ENCODE measurements around the gene G2E3.
"Not testable (repeated sequence)": the region's sequence is repeated elsewhere in the genome, so short reads cannot be mapped to it uniquely, and the experiment has no call there.

G2E3 gene

GRCh38 chr14:30558675-30559555 is at the start of gene G2E3:
G2E3 (plus strand) TSS chr14:30559158; CDS start chr14:30581080, 21,922 bp downstream.
- peak; percentile 81 for DNase-seq (ENCODE audit: low spot score)

GRCh38 chr14:30517737-30518136 is 41.2 kb upstream of the G2E3 start:
- DNase-seq (ENCODE audit: low spot score), result no peak

- no peak for DNase-seq (ENCODE audit: low spot score)
These were observed 39.9 kb upstream of the G2E3 start for GRCh38 chr14:30518867-30519560.

DNA sequence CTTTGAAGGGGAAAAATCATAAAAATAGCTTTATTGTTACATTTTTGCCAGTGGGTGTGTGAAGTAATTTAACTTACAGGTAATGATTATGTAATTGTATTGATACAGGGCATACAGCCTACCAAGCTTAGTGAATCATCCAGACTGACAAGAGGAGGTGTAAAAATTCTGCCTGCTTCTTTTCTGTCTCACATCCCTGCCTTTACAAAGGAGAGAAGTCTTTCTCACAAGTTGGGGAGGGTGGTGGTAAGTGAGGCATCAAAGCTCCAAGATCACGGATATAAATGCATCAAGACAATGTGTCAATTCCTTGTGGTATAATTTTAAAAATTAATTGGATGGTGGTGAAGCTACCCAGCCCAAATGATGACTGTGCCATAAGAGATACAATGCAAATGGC is 39.0 kb upstream of the G2E3 start:
- no peak for DNase-seq (ENCODE audit: low spot score)

DNA sequence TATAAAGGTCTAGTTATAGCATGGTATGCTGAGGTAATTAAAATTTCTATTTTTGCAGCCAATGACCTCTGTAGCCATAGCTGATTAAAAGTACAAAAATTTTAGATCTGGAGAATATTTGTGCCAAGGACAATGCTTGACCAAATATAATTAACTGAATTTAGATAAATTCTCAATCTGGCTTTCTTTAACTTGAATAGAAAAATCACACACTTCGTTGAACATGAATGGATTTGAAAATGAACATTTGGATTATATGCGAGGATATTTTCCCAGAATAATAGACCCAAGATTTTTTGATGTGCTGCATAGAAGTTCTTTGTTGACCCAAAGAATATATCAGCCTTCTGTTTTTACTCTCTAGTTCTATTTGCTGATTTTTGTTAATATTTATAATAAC is 38.4 kb upstream of the G2E3 start:
- no peak for DNase-seq (ENCODE audit: low spot score)

DNA sequence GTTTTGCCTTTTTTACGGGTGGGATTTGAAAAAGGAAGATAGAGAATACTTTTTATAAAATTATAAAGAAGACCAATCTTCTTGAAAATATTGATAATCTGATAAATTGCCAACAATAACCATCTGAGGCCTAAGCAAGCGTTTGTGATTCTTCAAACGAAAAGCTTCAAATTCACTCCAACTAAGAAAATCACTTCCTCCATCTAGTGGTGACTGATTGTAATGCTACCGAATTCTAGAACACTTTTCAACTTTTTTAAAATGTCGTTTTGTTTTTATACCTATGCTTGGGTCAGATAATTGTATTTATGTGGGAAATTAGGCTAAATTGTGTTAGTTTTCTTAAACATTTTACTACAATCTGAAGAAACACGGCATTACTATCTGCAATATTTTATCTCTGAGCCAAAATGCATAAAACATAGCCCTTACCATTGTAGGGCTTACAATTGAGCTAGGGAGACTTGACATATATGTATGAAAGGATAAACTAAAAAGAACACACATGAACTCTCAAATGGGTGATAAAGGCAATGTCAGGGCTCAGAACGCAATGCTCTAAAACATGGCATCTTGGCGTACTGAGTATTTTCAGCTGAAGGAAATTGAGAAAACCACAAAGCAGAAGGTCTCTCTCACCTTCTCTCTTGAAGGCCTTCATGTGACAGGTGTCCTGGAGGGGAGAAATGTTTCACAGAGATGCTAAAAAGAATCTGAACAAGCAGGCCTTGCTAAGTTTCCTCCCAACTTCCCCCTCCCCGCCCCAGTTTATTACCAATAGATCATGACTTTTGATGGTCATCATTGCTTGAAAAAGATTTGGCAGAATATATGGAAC is 36.8 kb upstream of the G2E3 start:
- peak; percentile 29 for DNase-seq (ENCODE audit: low spot score)

GRCh38 chr14:30525833-30526232 is 33.1 kb upstream of the G2E3 start:
- no peak for DNase-seq (ENCODE audit: low spot score)

DNA sequence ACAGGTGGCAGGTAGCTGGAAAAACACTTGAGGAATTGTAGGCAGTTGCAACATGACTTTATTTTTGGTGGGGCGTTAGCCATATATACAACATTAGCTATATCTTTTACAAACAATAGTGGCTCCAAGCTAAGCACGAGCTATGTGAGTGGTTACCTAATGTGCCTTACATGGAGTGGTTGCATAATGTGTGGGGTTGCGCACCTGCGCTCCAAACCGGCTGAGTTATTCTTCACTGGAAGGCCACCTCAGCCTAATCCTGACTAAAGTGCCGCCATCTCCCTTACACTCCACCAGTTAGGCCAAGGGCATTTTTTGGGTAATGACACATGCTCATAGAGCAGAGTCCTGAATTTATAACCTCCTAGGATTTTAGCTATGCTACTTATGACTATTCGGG is 31.8 kb upstream of the G2E3 start:
- DNase-seq (ENCODE audit: low spot score), result no peak

DNA sequence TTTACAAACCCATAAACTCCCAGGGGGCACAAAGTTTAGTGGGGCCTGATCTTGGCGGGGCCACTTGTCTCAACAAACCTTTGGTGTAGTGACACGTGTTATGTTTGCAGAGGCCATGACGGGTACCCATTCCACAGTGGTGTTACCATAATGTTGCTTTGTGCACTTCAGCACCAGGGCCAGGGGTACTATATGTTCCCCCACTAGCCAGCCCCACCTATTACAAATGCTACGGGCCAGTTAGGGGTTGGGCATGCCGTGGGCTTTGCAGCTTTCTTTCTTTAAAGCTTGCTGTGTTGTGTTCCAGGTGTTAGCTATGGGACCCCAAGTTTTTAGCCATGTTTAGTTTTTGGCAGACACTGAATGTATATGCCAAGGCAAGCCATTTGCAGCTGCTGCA is 30.8 kb upstream of the G2E3 start:
- no peak for DNase-seq (ENCODE audit: low spot score)

DNA sequence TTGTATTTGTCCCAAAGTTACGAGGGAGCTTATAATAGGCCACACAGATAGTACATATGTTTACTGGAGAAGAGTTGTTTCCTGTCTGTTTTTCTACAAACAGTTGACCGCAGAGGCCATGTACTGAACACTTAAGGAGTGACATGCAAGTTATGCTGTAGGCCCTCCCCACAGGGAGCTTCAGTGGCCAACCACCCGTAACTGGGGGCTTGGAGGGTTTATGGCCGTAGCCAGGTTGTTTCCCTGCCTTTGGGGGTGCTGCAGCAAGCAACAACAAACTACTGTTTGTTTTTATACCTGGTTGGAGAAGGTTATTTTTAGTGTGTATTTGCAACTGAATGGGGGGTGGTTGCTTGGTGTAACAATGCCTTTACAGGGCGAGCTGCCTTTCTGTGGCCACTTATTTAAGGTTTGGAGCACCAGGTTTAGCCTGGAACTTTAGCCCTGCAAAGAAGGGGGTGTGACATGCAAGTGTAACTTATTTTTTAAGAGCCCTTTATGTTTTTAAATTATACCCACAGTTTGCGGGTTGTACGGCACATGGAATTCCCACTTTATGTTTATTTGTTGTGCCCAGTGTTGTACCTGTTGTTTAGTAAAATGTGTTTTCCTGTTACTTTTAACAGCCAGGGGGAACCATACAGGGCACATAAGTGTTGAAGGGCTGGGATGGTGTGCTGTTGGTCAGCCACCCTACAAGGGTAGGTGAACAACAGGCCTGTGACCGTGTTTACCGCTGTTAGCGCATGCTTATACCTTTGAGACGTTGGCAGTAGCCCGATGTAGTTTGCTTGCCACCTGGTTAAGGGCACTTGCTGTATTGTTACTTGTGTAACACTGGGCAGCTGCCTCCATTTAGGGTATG is 29.9 kb upstream of the G2E3 start:
- DNase-seq (ENCODE audit: low spot score), result no peak

DNA sequence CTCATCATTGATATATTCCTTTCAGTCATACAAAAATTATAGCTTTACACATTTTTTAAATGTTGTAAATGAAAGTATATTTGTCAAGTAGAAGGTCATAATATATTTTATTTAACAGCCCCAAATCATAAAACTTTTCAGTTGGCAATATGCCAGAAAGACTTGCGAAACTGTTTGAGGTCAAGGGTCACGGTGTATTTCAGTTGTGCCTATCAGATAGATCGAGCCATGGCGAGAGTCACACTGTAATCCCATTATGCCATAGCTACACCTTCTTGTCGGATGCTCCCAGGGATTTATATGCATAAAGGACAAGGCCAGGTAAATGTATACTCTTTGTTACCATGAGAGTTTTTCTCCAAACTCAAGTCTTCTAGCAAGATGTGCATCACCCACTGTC is 26.7 kb upstream of the G2E3 start:
- DNase-seq (ENCODE audit: low spot score), result no peak

DNA sequence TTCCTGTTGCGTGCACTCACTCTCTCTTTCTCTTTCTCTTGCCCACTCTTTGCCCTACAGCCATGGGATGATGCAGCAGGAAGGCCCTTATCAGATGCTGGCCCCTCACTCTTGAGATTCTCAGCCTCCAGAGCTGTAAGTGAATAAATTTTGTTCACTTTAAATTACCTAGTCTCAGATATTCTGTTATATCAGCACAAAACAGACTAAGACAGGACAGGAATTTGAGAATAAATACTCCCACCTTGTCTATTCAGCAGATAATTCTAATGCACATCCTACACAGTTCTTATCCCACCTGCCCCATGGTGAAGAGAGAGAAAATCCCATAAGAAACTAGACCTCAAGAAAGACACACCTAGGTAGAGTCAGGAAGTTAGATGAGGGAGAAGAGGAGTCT is 25.8 kb upstream of the G2E3 start:
- no peak for DNase-seq (ENCODE audit: low spot score)

DNA sequence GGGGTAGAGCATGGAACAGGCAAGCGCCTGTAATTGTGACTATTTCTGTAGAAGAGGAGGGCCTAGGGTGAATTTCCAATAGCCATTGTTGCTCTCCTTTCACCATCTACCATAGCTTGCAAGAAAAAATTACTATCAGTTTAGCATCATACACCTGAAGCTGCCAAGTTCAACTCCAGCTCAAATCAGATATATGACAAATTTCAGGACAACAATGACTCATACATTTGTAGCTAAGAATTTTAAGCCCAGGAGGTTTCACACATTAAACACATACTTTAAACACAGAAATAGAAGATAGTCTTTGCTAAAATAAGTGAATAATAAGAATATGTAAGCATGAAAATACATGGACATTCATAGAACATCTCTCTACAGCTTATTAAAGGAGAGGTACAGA is 17.6 kb upstream of the G2E3 start:
- DNase-seq (ENCODE audit: low spot score), result no peak

GRCh38 chr14:30546735-30547134 is 12.2 kb upstream of the G2E3 start:
- DNase-seq (ENCODE audit: low spot score), result not testable (repeated sequence)

- DNase-seq (ENCODE audit: low spot score), result no peak
These were observed 11.4 kb upstream of the G2E3 start for GRCh38 chr14:30547388-30548048.

DNA sequence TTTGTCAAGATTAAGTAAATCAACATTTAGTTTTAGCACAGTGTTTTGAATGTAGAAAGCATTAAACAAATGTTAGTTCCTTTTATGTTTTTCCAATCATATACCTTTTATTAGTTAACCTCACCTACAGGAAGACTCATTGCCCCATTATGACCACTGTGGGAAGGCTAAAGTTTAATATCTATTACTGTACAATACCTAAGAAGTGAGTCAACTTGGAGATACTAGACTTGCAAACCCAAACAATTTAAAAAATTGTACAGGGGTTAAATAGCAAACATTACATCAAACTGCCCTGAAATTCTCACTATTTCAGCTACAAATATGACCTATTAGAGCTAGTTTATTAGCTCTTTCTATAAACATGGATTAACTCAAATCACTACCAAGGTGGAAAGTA is 8.6 kb upstream of the G2E3 start:
- DNase-seq (ENCODE audit: low spot score), result no peak

GRCh38 chr14:30551460-30551859 is 7.5 kb upstream of the G2E3 start:
- DNase-seq (ENCODE audit: low spot score), result no peak

- DNase-seq (ENCODE audit: low spot score), result no peak
These were observed 5.5 kb upstream of the G2E3 start for GRCh38 chr14:30553311-30553989.

- no peak for DNase-seq (ENCODE audit: low spot score)
These were observed 640 bp upstream of the G2E3 start for GRCh38 chr14:30558362-30558674.

DNA sequence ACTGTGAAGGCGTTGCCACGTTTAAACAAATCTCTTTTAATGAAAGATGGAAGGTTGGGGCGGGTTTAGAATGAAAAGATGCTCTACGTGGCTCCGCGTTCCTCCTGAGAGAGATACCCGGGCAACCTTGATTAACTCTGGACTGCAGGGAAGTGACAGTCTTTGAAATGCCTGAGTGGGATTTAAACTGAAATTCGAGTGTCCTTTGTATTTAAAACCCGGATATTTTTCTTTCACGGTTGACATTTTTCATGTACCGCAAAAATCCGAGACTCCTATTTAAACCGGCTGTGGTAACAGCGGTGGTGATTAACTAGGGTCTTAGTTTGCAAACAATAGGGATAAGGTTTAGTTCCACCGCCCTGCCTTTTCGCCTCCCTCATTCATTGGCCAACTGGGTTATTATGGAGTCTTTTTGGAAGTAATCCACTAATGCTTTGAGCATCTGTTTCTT is 707 bp downstream of the G2E3 start:
- DNase-seq (ENCODE audit: low spot score), result peak; percentile 22

DNA sequence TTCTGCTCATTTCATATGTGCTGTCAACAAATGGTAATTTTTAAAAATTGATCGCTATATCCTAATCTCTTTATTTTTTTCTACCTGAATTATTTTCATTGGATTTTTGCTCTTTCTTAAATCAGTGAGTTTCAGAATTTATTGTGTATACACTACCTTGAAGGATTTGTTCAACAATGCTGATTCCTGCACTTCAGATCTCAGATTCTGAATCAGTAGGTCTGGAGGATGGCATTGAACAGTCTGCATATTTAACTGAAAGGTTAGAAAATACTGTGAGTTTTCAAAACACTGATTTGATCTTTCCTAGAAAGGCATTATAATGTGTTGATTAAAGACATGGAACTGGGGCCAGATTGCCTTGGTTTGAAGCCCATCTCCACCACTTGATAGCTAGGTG is 1.6 kb downstream of the G2E3 start:
- DNase-seq (ENCODE audit: low spot score), result no peak

Data from hematopoietic multipotent progenitor cell treated with erythropoietin and hydrocortisone succinate and interleukin-3 and kit ligand, for 17 days (in vitro differentiated cells).